Neural cell (in vitro differentiated cells): ENCODE data around the gene CYP19A1. TPM values are rescaled to one million over a fixed set of nuclear protein-coding genes. Genes with fewer than 3 reads are reported as not detected.

Source experiments
- H2AFZ ChIP-seq: fragments of 200-600, 300-800 bp; sonication (generic), shearing (Covaris generic); 2 replicates; pipeline ENCODE4 v1.6.0; 2014; ENCODE audit warnings: low read depth, mild to moderate bottlenecking, antibody characterized with exemption, low read length, moderate library complexity
- H3F3A ChIP-seq: fragments of 200-600 bp; shearing (Covaris generic); 2 replicates; pipeline ENCODE4 v1.6.1; 2016; ENCODE audit warnings: mild to moderate bottlenecking, moderate library complexity, mixed read lengths, antibody characterized with exemption, low read length; ENCODE audit not compliant: insufficient read depth, poor library complexity, severe bottlenecking
- H3K27ac ChIP-seq: fragments of 200-600, 300-800 bp; sonication (generic), shearing (Covaris generic); 2 replicates; pipeline ENCODE4 v1.5.1; 2014; ENCODE audit warnings: mild to moderate bottlenecking, low read length, moderate library complexity
- H3K27me3 ChIP-seq: fragments of 300-800, 200-600 bp; sonication (generic), shearing (Covaris generic); 2 replicates; pipeline ENCODE4 v1.6.0; 2014; ENCODE audit warnings: mild to moderate bottlenecking, low read depth, low read length, moderate library complexity; ENCODE audit not compliant: insufficient read depth
- H3K36me3 ChIP-seq: fragments of 300-800, 200-600 bp; sonication (generic), shearing (Covaris generic); 2 replicates; pipeline ENCODE4 v1.5.1; 2014; ENCODE audit warnings: mild to moderate bottlenecking, antibody characterized with exemption, low read length, moderate library complexity; ENCODE audit not compliant: insufficient read depth
- H3K4me2 ChIP-seq: fragments of 300-800, 200-600 bp; sonication (generic), shearing (Covaris generic); 2 replicates; pipeline ENCODE4 v1.6.0; 2014; ENCODE audit warnings: mild to moderate bottlenecking, low read length
- H3K4me3 ChIP-seq: fragments of 300-800, 200-600 bp; sonication (generic), shearing (Covaris generic); 2 replicates; pipeline ENCODE4 v1.5.1; 2014; ENCODE audit warnings: mild to moderate bottlenecking, low read length, moderate library complexity
- H3K79me2 ChIP-seq: fragments of 200-600 bp; shearing (Covaris generic); replicated peaks from 2 replicates; pipeline ENCODE4 v1.6.0; 2014; ENCODE audit warnings: mild to moderate bottlenecking, low read length, moderate library complexity; ENCODE audit not compliant: insufficient read depth
- H3K9ac ChIP-seq: fragments of 300-800, 200-600 bp; sonication (generic), shearing (Covaris generic); 2 replicates; pipeline ENCODE4 v1.6.1; 2016; ENCODE audit warnings: mild to moderate bottlenecking, low read length, mixed read lengths
- H3K9me2 ChIP-seq: fragments of 200-600 bp; shearing (Covaris generic); 2 replicates; pipeline ENCODE4 v1.6.1; 2016; ENCODE audit warnings: mild to moderate bottlenecking, low read length, mixed read lengths; ENCODE audit not compliant: insufficient read depth
- H3K9me3 ChIP-seq: fragments of 200-600, 300-800 bp; sonication (generic), shearing (Covaris generic); 2 replicates; pipeline ENCODE4 v1.6.1; 2016; ENCODE audit warnings: mild to moderate bottlenecking, mixed run types, low read length, moderate library complexity, mixed read lengths
- H4K20me1 ChIP-seq: fragments of 200-600 bp; shearing (Covaris generic); 2 replicates; pipeline ENCODE4 v1.6.1; 2016; ENCODE audit warnings: mild to moderate bottlenecking, mixed run types; ENCODE audit not compliant: insufficient read depth
- EP300 ChIP-seq: fragments of 450-650 bp; conservative IDR thresholded peaks from 2 replicates; pipeline ENCODE4 v1.6.1; 2014; ENCODE audit warnings: antibody characterized with exemption, mild to moderate bottlenecking, moderate library complexity; ENCODE audit not compliant: poor library complexity, severe bottlenecking
- EZH2 ChIP-seq: fragments of 200-600, 300-800 bp; shearing (Covaris generic), sonication (generic); IDR thresholded peaks from 2 replicates; pipeline ENCODE4 v1.6.1; 2014; ENCODE audit warnings: antibody characterized with exemption, low read length, borderline replicate concordance, mild to moderate bottlenecking; ENCODE audit not compliant: insufficient read depth, poor library complexity, severe bottlenecking
- MXI1 ChIP-seq: fragments of 450-650 bp; conservative IDR thresholded peaks from 2 replicates; pipeline ENCODE4 v1.6.1; 2014; ENCODE audit warnings: antibody characterized with exemption, mild to moderate bottlenecking; ENCODE audit not compliant: poor library complexity, severe bottlenecking
- POLR2AphosphoS5 ChIP-seq: IDR thresholded peaks from 2 replicates; pipeline ENCODE4 v1.6.1; 2012
- RAD21 ChIP-seq: fragments of 450-650 bp; conservative IDR thresholded peaks from 2 replicates; pipeline ENCODE4 v1.6.1; 2014; ENCODE audit warnings: antibody characterized with exemption, mild to moderate bottlenecking, moderate library complexity
- REST ChIP-seq: IDR thresholded peaks from 2 replicates; pipeline ENCODE4 v1.6.1; 2012; ENCODE audit warnings: borderline replicate concordance
- SMC3 ChIP-seq: fragments of 450-650 bp; conservative IDR thresholded peaks from 2 replicates; pipeline ENCODE4 v1.6.1; 2014; ENCODE audit warnings: antibody characterized with exemption, mild to moderate bottlenecking, moderate library complexity; ENCODE audit not compliant: poor library complexity
- TAF1 ChIP-seq: IDR thresholded peaks from 2 replicates; pipeline ENCODE4 v1.6.1; 2012; ENCODE audit warnings: low read depth
- polyA plus RNA-seq: library from polyadenylated mRNA; depleted of rRNA; stranded (reverse); fragments of >200 nt; gene quantifications from 2 replicates; pipeline ENCODE4 v1.2.3, GENCODE V29; 2014
- TF ChIP-seq, protein P1 (sequence below): fragments of 450-650 bp; IDR thresholded peaks from 2 replicates; pipeline ENCODE4 v1.5.1; 2014; ENCODE audit warnings: antibody characterized with exemption, mild to moderate bottlenecking, moderate library complexity; ENCODE audit not compliant: poor library complexity, severe bottlenecking

The CYP19A1 gene
- polyA plus RNA-seq, 1 donor from 2014 or later, result not detected

- Histone ChIP-seq H3K9ac (no peak overlapping the region), H3K36me3 (no peaks in the 10 kb centered on the region), H3K27me3 (peaks cover 35% of the 10 kb centered on the region), H3K4me3 (no peak overlapping the region), H3K9me3 (no peaks in the 10 kb centered on the region), H4K20me1 (no peaks in the 10 kb centered on the region), H3K27ac (no peak overlapping the region), H3K9me2 (no peaks in the 10 kb centered on the region), H3K79me2 (no peaks in the 10 kb centered on the region), H3K4me2 (no peak overlapping the region), H2AFZ (no peak overlapping the region), H3F3A (no peaks in the 10 kb centered on the region)
- TF ChIP-seq POLR2AphosphoS5 (no peak), EZH2 (no peak), EP300 (no peak), RAD21 (no peak)
- TF ChIP-seq, protein P1, sequence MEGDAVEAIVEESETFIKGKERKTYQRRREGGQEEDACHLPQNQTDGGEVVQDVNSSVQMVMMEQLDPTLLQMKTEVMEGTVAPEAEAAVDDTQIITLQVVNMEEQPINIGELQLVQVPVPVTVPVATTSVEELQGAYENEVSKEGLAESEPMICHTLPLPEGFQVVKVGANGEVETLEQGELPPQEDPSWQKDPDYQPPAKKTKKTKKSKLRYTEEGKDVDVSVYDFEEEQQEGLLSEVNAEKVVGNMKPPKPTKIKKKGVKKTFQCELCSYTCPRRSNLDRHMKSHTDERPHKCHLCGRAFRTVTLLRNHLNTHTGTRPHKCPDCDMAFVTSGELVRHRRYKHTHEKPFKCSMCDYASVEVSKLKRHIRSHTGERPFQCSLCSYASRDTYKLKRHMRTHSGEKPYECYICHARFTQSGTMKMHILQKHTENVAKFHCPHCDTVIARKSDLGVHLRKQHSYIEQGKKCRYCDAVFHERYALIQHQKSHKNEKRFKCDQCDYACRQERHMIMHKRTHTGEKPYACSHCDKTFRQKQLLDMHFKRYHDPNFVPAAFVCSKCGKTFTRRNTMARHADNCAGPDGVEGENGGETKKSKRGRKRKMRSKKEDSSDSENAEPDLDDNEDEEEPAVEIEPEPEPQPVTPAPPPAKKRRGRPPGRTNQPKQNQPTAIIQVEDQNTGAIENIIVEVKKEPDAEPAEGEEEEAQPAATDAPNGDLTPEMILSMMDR, result no peak
Observed at GRCh38 chr15:51265037-51265555, 73.3 kb downstream of the CYP19A1 start.

DNA sequence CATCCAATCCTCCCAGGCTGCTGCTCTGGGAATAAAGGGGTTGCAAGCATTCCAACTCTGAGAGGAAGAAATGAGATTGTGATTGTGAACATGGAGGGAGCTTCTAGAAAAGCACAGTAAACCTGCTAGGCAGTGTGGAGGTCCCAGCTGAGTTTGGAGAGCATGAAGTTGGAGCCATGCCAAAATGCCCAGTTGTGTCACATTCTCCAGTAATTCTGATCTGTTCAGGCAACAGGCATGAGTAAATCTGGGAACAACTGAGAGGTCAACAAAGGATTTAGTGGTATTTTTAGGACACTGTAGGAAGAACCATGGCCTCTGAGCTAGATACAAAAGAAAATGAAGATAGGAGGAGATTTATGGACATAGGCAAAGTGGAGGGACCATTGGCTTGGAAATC, 74.7 kb downstream of the CYP19A1 start:
- no peak for TF ChIP-seq EZH2
- TF ChIP-seq MXI1, result no peak
- no peak for TF ChIP-seq SMC3
- no peak for TF ChIP-seq POLR2AphosphoS5
- TF ChIP-seq RAD21, result no peak
- no peak for TF ChIP-seq REST
- TF ChIP-seq EP300, result no peak
- TF ChIP-seq, protein P1, result no peak
- TF ChIP-seq TAF1, result no peak
- H3K9me2 ChIP-seq, result no peaks in the 10 kb centered on the region
- no peak overlapping the region for H3K27ac ChIP-seq
- H3F3A ChIP-seq, result no peaks in the 10 kb centered on the region
- H3K9ac ChIP-seq, result no peak overlapping the region
- H3K27me3 ChIP-seq, result peaks cover 35% of the 10 kb centered on the region
- no peaks in the 10 kb centered on the region for H3K79me2 ChIP-seq
- H2AFZ ChIP-seq, result no peak overlapping the region
- H3K4me2 ChIP-seq, result no peak overlapping the region
- H3K36me3 ChIP-seq, result no peaks in the 10 kb centered on the region
- no peak overlapping the region for H3K4me3 ChIP-seq
- no peaks in the 10 kb centered on the region for H3K9me3 ChIP-seq
- no peaks in the 10 kb centered on the region for H4K20me1 ChIP-seq
